ELF-1 (cell line): ENCODE measurements around the gene KRTAP10-3.

Experiments
- DNase-seq: peaks from one replicate; pipeline ENCODE4 v3.0.0-alpha.2; 2016; ENCODE audit warnings: low read depth, low spot score

The KRTAP10-3 gene

DNA sequence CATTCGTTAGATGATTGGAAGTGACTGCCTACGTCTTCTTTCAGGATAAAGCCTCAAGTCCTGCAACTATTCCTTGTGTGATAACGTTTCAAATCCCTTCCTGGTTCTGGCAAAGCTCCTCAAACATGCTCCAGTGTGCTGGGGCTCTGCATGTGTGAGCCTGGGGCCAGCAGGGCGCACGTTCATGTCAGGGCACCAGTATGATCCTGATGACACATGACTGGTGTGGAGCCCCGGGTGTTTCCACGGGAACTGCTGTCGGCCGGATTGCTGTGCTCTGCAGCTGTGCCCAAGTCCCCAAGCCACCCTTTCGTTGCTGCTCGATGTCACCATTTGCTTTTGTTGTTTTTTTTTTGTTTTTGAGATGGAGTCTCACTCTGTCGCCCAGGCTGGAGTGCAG is 39.9 kb downstream of the KRTAP10-3 start:
- no peak for DNase-seq

DNA sequence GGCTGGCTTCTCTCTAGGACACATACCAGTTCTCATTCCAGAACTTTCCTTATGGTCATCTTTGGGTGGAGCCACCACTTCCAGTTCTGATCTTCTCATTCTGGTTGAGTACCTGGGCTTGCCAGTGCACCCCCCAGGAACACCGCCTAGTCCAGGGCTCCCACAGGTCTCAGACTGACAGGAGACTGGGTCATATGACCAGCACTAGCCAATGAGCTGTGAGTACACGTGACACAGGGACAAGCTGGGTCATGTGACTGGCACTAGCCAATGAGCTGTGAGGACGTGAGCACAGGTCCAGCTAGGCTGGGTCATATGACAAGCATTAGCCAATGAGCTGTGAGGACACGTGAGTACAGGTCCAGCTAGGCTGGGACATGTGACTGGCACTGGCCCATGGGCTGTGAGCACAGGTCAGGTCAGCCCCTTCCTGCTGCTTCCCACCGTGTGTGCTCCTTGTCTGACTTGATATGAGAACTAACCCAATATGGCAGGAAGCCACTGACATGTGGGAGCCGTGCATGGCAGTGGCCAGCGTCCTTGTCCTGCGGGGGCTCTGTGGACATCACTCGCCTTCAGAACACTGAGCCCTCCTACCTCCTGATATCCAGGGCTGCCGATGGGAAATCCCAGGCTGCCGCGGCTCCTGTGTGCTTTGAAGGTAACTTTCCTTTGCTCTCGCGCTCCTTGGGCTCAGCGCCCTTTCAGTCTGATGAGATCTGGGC is 41.3 kb downstream of the KRTAP10-3 start:
- peak; percentile 44 for DNase-seq

DNA sequence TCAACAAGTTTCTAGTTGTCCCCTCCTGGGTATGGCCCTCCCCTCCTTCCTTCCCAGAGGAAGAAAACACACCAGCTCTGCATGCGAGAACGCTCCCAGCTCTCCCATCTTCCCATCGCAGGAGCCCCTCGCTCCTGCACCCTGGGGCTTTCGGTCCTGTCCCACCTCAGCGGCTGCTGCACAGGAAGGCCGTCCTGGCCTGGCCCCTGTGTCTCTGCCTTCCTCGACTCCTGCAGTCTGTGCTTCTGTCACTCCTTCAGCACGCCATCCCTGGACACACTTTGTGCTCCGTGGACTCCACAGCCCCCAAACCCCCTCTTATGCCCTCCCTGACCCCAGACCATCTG is 41.8 kb downstream of the KRTAP10-3 start:
- DNase-seq: no peak

DNA sequence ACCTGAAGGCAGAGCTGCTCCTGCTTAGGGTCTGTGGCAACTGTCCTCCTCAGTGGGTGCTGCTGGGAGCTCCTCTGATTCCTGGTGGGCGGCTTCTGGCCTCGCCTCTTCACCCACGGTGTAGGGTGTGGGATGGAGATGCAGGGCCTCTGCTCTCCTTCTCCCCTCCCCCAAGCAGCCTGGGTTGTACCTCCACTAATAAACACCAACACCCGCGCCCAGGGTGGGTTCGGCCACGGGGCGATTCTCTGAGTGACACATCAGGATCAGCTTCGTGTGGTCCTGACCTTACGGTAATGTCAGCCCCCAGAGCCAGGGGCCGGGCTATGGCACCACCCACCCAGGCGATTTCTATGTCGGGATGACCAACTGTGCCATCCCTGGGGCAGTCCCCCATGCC is 42.3 kb downstream of the KRTAP10-3 start:
- no peak for DNase-seq

DNA sequence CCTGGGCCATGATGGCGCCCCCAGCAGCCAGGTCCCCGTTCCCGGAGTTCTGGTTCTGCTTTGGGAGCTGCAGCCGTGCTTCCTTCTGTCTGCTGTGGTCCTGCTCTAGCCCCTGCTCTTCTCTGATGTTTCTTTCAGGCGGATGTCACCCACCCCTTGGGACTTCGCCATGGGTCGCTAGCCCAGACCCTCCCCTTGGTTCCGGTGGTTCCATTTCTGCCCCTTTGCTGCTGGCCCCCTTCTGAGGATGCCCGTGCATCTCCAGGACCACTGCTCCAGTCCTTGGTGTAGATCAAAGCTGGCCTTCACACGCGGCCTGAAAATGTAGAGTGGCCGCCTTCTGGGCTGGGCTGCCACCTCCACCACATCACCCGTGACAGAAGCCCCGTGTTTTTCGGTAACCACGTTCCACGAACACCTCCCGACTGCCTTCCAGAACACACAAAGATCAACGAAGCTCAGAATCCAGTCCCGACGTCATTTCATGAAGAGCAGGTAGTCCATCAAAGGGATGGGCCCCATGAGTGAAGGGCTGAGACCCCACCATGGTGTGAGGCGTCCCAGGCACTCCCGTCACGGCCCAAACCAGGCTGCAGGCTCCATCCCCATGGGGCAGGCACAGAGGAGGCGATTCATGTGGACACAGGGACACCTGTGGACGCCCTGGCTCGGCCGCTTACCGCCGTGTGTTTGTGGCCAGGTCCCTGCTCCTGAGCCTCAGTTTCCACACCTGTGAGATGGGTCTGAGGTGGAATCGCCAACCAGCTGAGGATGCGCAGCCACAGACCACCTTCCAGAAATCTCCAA is 43.0 kb downstream of the KRTAP10-3 start:
- no peak for DNase-seq

DNA sequence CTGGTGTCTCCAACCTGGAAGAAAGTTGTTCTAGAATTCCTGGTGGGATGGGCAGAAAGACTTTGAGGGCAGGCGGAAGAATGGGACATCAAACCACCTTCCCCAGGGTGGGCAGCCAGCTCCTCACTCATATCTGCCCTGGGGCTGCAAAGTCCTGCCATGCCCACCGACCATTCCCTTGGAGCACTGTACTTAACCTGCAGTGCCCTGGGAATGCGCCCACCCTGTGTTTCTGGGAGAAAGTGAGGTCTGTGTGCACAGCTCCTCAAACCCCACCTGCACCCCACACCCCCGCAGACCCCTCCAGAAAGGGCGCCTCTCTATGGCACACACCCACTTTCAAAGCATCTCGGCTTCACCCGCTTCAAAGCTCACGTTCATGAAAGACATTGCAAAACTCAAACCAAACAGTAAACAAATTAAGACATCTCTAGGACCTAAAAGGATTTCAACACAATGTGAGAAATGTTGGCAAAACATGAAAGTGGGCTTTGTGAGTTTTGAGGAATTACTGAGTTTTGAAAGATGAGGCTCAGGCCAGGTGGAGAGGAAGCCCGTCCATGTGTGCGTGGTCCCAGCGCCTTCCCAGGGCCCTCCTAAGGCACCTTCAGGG is 43.7 kb downstream of the KRTAP10-3 start:
- no peak for DNase-seq

DNA sequence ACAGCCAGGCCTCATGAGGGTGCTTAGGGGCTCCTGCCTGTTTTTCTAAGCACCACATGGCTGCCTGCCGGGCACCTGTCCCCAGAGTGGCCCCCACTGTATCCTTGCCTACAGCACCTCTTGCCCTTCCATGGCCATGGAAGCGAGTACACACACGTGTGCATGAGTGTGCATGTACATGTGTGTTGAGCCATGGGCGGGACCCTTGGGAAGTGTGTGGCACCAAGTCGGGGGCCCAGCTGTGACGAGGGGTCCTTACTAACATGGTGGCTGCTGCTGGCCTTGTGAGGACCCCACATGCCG is 44.4 kb downstream of the KRTAP10-3 start:
- DNase-seq: no peak

DNA sequence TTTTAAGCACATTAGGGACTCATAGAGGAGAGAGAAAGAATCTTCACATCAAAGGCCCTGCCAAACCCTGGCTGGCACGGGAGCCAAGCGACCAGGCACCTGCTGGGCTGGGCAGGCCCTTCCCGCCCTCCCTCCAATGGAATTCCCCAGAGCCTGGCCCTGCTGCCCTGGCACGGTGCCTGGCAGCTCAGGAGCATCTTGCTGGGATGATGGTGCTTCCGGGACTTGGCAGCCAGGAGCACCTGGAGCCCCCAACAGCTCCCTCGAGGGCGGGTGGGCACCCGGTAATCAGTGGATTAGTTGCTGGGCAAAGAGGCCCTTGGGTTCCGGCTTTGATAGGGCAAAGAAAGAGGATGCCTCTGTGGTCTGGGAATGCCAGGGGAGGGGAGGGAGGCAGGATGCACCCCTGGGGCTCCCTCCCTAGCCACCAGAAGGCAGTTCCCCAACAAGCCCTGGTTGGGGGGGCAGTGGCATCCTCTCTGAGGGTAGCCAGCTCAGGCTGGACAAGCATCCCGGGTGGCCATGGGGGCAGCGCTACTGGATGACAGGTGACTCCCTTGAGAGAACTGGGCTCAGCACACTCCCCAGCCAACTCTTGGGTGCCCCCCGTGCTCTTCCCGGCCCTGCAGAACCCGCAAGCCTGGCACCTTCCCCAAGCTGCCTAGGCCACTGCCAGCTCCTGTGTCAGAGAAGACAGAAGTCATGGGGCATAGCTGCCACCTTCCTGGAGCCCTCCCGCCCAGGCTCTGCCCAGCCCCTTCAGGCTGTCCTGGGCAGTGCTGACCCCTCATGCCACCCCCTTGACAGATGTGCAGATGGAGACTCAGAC is 45.0 kb downstream of the KRTAP10-3 start:
- no peak for DNase-seq

DNA sequence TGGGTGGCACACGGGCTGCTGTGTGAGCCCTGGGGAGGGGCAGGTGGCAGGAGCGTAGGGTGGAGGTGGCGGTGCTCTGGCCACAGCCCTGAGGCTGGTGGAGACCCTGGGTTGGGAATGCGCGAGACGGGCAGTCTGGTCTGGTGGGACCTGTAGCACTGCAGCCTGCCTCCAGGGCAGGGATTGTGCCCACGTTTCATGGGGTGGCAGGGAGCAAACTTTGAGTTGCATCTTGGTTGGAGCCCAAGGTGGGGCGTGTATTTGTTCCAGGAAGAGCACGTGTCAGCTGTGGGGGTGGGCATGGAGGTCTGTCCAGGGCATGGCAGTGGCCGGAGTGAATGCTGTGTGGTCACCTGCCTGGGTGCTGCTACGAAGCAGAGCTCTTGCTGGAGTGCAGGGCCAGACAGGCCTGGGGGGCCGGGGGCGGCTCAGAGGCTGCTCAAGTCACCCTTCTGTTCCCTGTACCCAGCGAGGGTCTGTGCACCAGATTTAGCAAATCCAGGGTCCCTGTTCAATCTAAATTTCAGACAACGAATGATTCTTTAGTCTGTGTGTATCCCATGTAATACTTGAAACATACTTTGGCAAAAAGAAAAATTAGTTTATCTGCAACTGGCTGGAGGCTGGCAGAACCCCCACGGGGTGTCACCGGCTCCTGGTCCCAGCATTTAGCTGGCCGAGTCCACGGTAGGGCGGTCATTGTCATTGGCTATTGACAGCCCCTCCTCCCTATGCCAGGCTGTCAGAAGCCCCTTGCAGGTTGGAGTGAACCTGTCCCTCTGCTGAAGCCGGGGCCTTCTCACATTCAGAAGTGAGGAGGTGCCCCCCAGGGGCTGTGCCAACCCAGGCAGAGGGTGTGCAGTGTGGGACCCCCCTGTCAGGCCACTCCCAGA is 45.9 kb downstream of the KRTAP10-3 start:
- DNase-seq: no peak

DNA sequence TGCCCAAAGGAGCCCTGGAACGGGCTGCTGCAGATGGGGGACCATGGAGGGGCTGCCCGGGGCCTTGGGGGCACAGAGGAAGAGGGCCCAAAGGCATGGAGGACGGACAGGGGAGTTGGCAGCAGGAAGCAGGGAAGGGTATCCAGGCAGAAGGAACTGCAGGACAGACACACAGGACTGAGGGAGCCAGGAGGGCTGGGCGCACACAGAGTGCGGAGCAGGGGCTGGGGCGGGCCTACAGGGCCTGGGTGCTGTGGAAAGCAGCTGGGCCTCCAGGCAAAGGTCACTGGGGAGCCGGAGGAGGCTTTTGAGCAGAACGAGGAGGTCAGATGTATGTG is 46.7 kb downstream of the KRTAP10-3 start:
- DNase-seq: no peak

DNA sequence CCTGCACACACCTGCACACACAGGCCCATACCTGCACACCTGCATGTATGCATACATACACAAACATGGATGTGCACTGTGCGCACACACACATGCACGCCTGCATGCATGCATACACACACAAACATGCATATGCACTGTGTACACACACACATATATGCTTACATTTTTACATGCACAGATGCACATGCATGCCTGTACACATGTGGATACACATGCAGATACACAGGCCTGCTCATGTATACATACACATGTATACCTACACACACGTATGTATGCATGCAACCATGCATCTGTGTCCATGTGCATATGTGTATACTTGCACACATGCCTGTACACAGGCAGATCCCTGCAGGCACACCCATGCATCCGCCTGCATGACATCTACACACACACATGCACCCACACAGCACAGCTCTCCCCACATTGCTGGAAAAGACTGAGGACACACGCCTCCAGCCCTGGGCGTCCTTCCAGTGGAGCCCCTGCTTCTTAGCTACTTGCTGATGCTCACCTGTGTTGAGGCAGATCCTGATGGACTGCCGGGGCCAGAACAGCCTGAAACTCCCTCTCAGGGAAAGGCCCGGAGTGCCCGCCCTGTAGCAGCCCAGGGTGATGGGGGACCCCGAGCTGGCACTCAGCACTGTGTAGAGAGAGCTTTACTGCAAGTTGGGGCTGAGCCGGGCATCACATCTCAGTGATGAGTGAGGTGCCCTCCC is 47.2 kb downstream of the KRTAP10-3 start:
- no peak for DNase-seq

DNA sequence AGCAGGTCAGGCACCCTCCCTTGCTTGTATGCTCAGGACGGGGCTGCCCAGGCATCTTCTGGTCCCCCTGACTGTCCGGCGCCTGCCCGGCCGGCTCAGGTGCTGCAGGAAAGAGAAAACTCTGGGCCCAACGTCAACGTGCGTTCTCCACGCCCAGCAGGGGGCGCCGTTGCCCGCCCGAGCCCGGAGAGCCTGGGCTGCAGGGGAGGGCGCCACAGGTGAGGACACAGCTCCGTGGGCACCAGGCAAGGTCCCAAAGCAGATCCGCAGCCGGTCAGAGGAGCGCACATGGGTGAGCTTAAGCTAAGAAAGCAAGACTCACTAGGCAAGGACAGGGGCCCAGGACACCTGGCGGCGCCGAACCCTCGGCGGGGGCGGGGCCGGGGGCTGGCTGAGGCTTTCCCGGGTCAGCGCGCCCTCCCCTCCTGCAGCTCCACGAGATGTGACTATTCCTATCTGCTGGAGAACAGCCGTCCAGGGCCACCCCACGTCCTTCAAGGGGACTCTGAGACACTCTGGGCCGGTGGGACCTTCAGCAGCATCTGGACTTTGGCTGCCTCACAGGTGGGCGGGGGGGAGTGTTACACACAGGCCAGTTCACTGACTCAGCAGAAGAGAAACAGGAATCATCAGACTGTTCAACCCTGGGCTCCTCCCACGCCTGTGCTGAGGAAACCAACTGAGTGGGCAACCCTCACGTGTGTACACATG is 47.9 kb downstream of the KRTAP10-3 start:
- peak; percentile 85 for DNase-seq

DNA sequence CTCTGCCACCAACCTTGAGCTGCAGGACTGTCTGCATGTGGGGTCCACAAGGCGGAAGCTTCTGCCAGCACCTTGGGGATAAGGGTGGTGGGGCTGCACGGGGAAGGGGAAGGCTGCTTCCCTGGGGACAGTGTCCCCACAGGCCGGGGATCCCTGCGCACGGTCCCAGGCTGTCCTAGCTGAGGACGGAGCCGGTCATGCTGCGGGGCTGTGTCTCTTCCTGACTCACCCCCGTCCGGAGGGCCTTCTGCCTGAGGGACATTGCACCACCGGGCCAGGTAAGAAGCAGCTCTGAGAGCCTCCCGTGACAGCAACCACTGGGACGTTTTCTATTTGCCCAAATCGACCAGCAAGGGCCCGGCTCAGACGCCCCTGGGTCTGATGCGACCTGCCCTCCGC is 48.5 kb downstream of the KRTAP10-3 start:
- DNase-seq: no peak

DNA sequence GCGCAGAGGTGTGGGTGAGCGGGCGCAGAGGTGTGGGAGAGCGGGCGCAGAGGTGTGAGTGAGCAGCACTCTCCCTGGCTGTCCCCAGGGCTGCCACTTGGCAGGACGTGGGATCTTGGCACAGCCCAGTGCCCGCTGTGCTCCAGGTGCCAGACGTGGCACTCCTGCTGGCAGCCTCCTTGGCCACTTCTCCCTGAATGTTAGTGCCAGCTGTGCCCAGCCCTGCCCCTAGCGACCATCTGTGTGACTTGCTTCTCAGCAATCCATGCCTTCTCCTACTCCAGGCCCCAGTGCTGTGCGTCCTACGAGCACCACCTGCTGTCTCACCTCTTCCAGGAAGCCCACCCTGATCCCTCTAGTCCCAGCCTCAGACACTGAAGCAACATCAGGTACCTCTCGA is 49.1 kb downstream of the KRTAP10-3 start:
- DNase-seq: no peak

DNA sequence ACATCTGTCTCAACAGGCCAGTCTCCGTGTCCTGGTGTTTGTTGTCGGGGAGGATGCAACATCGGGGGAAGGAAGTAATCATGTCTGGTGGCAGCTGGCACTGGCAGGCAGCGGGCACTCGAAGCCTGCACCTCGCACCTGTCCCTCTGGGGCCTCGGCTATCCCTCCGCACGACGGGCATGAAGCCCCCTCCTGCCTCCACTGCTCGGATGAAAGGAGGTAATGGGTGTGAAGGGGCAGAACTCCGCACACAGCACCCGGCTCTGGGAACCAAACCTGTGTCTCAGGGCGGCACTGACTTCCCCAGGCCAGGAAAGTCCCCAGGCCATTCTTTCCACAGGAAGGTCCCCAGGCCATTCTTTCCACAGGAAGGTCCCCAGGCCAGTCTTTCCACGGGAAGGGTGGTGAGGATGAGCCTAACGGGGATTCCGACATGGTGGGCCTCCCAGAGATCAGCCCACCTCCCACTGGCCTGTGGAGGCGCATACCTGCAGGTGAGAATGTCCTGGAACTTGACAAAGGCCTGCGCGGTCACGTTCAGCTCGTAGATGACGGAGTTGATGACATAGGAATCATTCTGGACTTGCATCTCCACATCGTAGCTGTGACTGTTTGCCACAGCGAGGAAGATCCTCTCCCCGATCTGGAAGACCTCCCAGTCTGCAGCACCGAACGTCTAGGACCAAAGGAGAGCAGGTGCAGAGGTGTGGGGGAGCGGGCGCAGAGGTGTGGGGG is 49.7 kb downstream of the KRTAP10-3 start:
- DNase-seq: no peak

DNA sequence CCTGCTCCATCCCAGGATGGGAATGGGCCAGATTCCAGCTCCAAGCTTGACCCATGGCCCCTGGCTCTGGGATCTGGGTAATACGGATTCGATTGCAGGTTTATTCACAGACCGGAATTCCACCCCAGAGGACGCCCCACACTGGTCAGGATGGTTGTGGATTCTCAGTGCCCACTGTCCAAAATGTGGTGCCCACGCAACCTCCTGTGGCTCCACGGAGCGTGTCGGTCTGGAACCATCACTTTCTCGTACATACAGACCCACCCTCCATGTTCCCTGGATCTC is 50.2 kb downstream of the KRTAP10-3 start:
- DNase-seq: no peak
